Tibial nerve (tissue), 3 donors: ENCODE data around the gene MORC4.

Source experiments
- CTCF ChIP-seq, 5 experiments: fragments of 200-600 bp in 3 of 5; fragments of 450-650 bp in 2 of 5; sonication (generic) in 3 of 5; IDR thresholded peaks; one replicate each; pipeline ENCODE4 v1.5.1; 2016 to 2019; ENCODE audit warnings: antibody characterized with exemption in 5 of 5, mild to moderate bottlenecking in 3 of 5, moderate library complexity in 2 of 5
- POLR2A ChIP-seq, 2 donors: fragments of 450-650 bp; IDR thresholded peaks; one replicate each; pipeline ENCODE4 v1.6.1; 2017; ENCODE audit warnings: antibody characterized with exemption in 2 of 2, mild to moderate bottlenecking in 2 of 2, moderate library complexity in 2 of 2

GRCh38 chrX:106972896-106973295 is 27.1 kb downstream of the MORC4 start:
- no peak for TF ChIP-seq CTCF (IDR thresholded peaks at IDR 0.05)
- no peak for TF ChIP-seq POLR2A (IDR thresholded peaks at IDR 0.05)
